GM12874 (cell line): Measurements from ENCODE around the gene CTTNBP2.

Source experiments
- CTCF ChIP-seq: IDR thresholded peaks from 2 replicates; pipeline ENCODE4 v1.5.1; 2011; ENCODE audit warnings: low read depth, mild to moderate bottlenecking, control low read depth, low read length, moderate library complexity; ENCODE audit not compliant: insufficient read depth

CTTNBP2 gene

GRCh38 chr7:117764031-117764430 lies 109.2 kb downstream of the CTTNBP2 start:
- TF ChIP-seq CTCF = no peak

- no peak for TF ChIP-seq CTCF
Observed at GRCh38 chr7:117762055-117762454, 111.2 kb downstream of the CTTNBP2 start.

GRCh38 chr7:117759950-117760640 lies 113.1 kb downstream of the CTTNBP2 start:
- TF ChIP-seq CTCF = no peak

- no peak for TF ChIP-seq CTCF
Observed at GRCh38 chr7:117757440-117757839, 115.8 kb downstream of the CTTNBP2 start.

- no peak for TF ChIP-seq CTCF
Observed at GRCh38 chr7:117756586-117757085, 116.6 kb downstream of the CTTNBP2 start.

- no peak for TF ChIP-seq CTCF
Observed at GRCh38 chr7:117755136-117755535, 118.1 kb downstream of the CTTNBP2 start.

- TF ChIP-seq CTCF = no peak
Observed at GRCh38 chr7:117751775-117752174, 121.5 kb downstream of the CTTNBP2 start.
